ENCODE data around the gene KIAA1671.

DNA sequence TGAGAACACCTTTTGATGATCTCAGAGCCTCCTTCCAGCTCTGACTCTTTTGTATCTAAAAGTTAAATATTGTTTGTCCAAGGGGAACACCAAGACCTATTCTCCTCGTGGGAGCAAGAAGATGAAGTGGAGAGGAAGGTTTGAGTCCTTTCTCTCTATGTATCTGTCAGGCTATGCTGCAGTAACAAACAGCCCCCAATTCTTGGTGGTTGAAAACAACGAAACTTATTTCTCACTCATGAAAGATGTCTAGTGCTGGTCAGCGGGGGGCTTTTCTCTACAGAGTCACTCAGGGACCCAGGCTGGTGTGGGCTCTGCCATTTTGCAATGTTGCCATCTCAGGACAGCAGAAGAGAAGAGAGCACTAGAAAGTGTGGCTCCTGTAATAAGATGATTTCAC is 260.7 kb downstream of the KIAA1671 start:
- TF ChIP-seq, protein P1, sequence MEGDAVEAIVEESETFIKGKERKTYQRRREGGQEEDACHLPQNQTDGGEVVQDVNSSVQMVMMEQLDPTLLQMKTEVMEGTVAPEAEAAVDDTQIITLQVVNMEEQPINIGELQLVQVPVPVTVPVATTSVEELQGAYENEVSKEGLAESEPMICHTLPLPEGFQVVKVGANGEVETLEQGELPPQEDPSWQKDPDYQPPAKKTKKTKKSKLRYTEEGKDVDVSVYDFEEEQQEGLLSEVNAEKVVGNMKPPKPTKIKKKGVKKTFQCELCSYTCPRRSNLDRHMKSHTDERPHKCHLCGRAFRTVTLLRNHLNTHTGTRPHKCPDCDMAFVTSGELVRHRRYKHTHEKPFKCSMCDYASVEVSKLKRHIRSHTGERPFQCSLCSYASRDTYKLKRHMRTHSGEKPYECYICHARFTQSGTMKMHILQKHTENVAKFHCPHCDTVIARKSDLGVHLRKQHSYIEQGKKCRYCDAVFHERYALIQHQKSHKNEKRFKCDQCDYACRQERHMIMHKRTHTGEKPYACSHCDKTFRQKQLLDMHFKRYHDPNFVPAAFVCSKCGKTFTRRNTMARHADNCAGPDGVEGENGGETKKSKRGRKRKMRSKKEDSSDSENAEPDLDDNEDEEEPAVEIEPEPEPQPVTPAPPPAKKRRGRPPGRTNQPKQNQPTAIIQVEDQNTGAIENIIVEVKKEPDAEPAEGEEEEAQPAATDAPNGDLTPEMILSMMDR (optimal IDR thresholded peaks at IDR 0.05 in 1 of 3, IDR thresholded peaks at IDR 0.05 in 1 of 3, conservative IDR thresholded peaks at IDR 0.05 in 1 of 3; ENCODE audit: extremely low read depth in 1 of 3, insufficient read depth in 2 of 3, low read length in 3 of 3), result no peak
- TF ChIP-seq EZH2 (IDR thresholded peaks at IDR 0.05; ENCODE audit: low read length), result no peak

Data from keratinocyte (primary cell).